Heart left ventricle (tissue), 16 donors: ENCODE data around the gene KLHL29. TPM values are rescaled to one million over a fixed set of nuclear protein-coding genes. Genes with fewer than 3 reads are reported as not detected.

Experiments
- ATAC-seq, 4 donors: fragments of 200-7000 bp; cut with Tn5 transposase; one replicate each; pipeline ENCODE4 v1.9.1; 2020 to 2022; ENCODE audit warnings: moderate library complexity in 4 of 4, mild to moderate bottlenecking in 3 of 4, moderate number of reproducible peaks in 1 of 4
- DNase-seq, 5 donors: peaks; one replicate each; pipeline ENCODE4 v3.0.0-alpha.2; 2020
- H3K27ac ChIP-seq, 12 donors: fragments of 200-600 bp; sonication (generic) in 4 of 12; one replicate each; pipeline versions ENCODE4 v1.5.0 to v1.8.0; 2016 to 2022; ENCODE audit warnings: mild to moderate bottlenecking in 2 of 12
- H3K27me3 ChIP-seq, 9 donors: fragments of 200-600 bp; sonication (generic) in 2 of 9; one replicate each; pipeline versions ENCODE4 v1.5.1 to v1.8.0; 2016 to 2022; ENCODE audit warnings: mild to moderate bottlenecking in 3 of 9
- H3K36me3 ChIP-seq, 9 donors: fragments of 200-600 bp; sonication (generic) in 2 of 9; one replicate each; pipeline versions ENCODE4 v1.5.0 to v1.8.0; 2018 to 2022; ENCODE audit warnings: mild to moderate bottlenecking in 2 of 9
- H3K4me1 ChIP-seq, 12 donors: fragments of 200-600 bp; sonication (generic) in 4 of 12; one replicate each; pipeline versions ENCODE4 v1.5.0 to v1.8.0; 2016 to 2022; ENCODE audit warnings: mild to moderate bottlenecking in 3 of 12
- H3K4me3 ChIP-seq, 12 donors: fragments of 200-600 bp; sonication (generic) in 4 of 12; one replicate each; pipeline versions ENCODE4 v1.5.0 to v1.8.0; 2017 to 2022; ENCODE audit warnings: mild to moderate bottlenecking in 9 of 12, moderate library complexity in 4 of 12
- H3K9me3 ChIP-seq, 12 donors: fragments of 200-600 bp; sonication (generic) in 4 of 12; one replicate each; pipeline versions ENCODE4 v1.5.0 to v1.8.0; 2016 to 2022; ENCODE audit warnings: mild to moderate bottlenecking in 1 of 12
- CTCF ChIP-seq, 12 donors: fragments of 200-600 bp; sonication (generic) in 4 of 12; IDR thresholded peaks; one replicate each; pipeline versions ENCODE4 v1.5.0 to v1.8.0; 2018 to 2022; ENCODE audit warnings: antibody characterized with exemption in 12 of 12, mild to moderate bottlenecking in 5 of 12
- POLR2A ChIP-seq, 2 donors: fragments of 450-650 bp; IDR thresholded peaks; one replicate each; pipeline ENCODE4 v1.6.1; 2017; ENCODE audit warnings: antibody characterized with exemption in 2 of 2, mild to moderate bottlenecking in 2 of 2, moderate library complexity in 2 of 2
- WGBS, 4 donors: extraction: QIAGEN DNeasy Blood & Tissue Kit in 2 of 4; methylation state at CpG; one replicate each; pipeline versions ENCODE4 v1.1.5 to v1.1.7; 2013 to 2018; 5-methylcytosine and 5-hydroxymethylcytosine counted together
- intact Hi-C, 10 donors: fragments of 100-400 bp; cut with DNase I; formaldehyde crosslinking; loops; one replicate each; pipeline versions ENCODE4 v1.11.1 to v1.14.2; 2022
- polyA plus RNA-seq, 2 donors: library from polyadenylated mRNA; stranded (reverse); fragments of 200-250 nt; gene quantifications; one replicate each; pipeline ENCODE4 v1.2.3, GENCODE V29; 2013
- total RNA-seq, 9 donors: library from RNA; depleted of rRNA in 2 of 9; stranded (reverse); fragments of >200 nt in 2 of 9; fragmentation: NEBNext Ultra II Directional in 3 of 9; extraction: Animal tissue kit (Norgen Biotek cat#: 25700) in 3 of 9; gene quantifications; one replicate each; pipeline versions ENCODE4 v1.1.0 to v1.2.4, GENCODE V29; 2016 to 2023
- donor health status: ischemic (EF 13 %, LVEDD 7.1; RV severe dilation, severe dysfunction).
- donor health status: healthy with polysubstance abuse.
- donor health status: DM: no; HTN: yes; CAD: no.
- donor health status: DM: no; HTN: no; CAD: no.
- donor health status: ischemic (EF 25% LVEDD 6.9; RV normal size, moderate dysfunction).
- donor health status: ischemic (EF 25% LVEDD 5.7; RV mildly dilated, moderate dysfunction).
- donor health status: healthy.
- donor health status: DM: yes; HTN: yes; CAD: no.
- donor health status: ischemic (EF 35%, LVEDD 5.7; RV mildly dilated, moderate dysfunction).
- donor health status: nonischemic (EF 11% LVEDD 7.7; RV severe dilation, severe dysfunction).
- donor health status: DM: yes; HTN: yes; CAD: no.
- donor health status: PGD.
- donor health status: ischemic (EF 29% LVEDD 5.4; RV normal size, mild dysfunction).
- donor health status: nonischemic (EF 23%, LVEDD 6.1; RV moderate dilation, normal function).

Gene KLHL29
- total and polyA plus RNA-seq, 11 donors = 0.74 to 2.7 (median 1.1) TPM

GRCh38 chr2:23567161-23567756, 182.3 kb downstream of the KLHL29 start:
- WGBS, 4 donors = 92 to 95% (median 93%) methylated on average over 15 of the region's 15 CpGs
- ATAC-seq (no peak), DNase-seq (peak in 1 of 5 donors; percentile 25)
- Histone ChIP-seq H3K4me3 (no peak overlapping the region), H3K27ac (peak overlapping the region in 1 of 12 donors; percentile 77), H3K4me1 (peaks cover 0 to 41% (median 6%) of the 10 kb centered on the region in 12 donors), H3K36me3 (no peaks in the 10 kb centered on the region), H3K27me3 (no peaks in the 10 kb centered on the region), H3K9me3 (no peaks in the 10 kb centered on the region)
- intact Hi-C loops = loop anchor here in 1 of 10 donors (10.0 kb wide), 1 partner anchor 62 kb away; no protein-coding TSS in a partner anchor
- TF ChIP-seq POLR2A (IDR thresholded peaks at IDR 0.05) (no peak), CTCF (IDR thresholded peaks at IDR 0.05) (no peak)

- Histone ChIP-seq H3K4me3 (no peak overlapping the region), H3K36me3 (no peaks in the 10 kb centered on the region), H3K27ac (peak overlapping the region in 1 of 12 donors; percentile 77), H3K4me1 (peaks cover 0 to 35% (median 6%) of the 10 kb centered on the region in 12 donors), H3K9me3 (no peaks in the 10 kb centered on the region), H3K27me3 (no peaks in the 10 kb centered on the region)
- ATAC-seq (no peak), DNase-seq (no peak)
- 91 to 94% (median 92%) methylated on average over 2 of the region's 2 CpGs for WGBS, 4 donors
- intact Hi-C loops = loop anchor here in 1 of 10 donors (10.0 kb wide), 1 partner anchor 63 kb away; no protein-coding TSS in a partner anchor
- TF ChIP-seq CTCF (IDR thresholded peaks at IDR 0.05) (no peak), POLR2A (IDR thresholded peaks at IDR 0.05) (no peak)
Measured at GRCh38 chr2:23568211-23568610, 183.2 kb downstream of the KLHL29 start.

- peak overlapping the region in 1 of 12 donors; percentile 77 for H3K27ac ChIP-seq
- no peak for ATAC-seq
- peaks cover 0 to 30% (median 4%) of the 10 kb centered on the region in 12 donors for H3K4me1 ChIP-seq
- H3K36me3 ChIP-seq = no peaks in the 10 kb centered on the region
- H3K9me3 ChIP-seq = no peaks in the 10 kb centered on the region
- WGBS, 4 donors = 75 to 91% (median 87%) methylated on average over 2 to 3 of the region's 3 CpGs
- DNase-seq = no peak
- H3K27me3 ChIP-seq = no peaks in the 10 kb centered on the region
- H3K4me3 ChIP-seq = no peak overlapping the region
- no peak for TF ChIP-seq CTCF (IDR thresholded peaks at IDR 0.05)
- no peak for TF ChIP-seq POLR2A (IDR thresholded peaks at IDR 0.05)
- intact Hi-C loops = loop anchor here in 1 of 10 donors (10.0 kb wide), 1 partner anchor 64 kb away; no protein-coding TSS in a partner anchor
Measured at GRCh38 chr2:23568626-23569190, 183.7 kb downstream of the KLHL29 start.

GRCh38 chr2:23569761-23570365, 184.9 kb downstream of the KLHL29 start:
- 87 to 92% (median 90%) methylated on average over 12 of the region's 12 CpGs for WGBS, 4 donors
- ATAC-seq = no peak
- Histone ChIP-seq H3K27me3 (no peaks in the 10 kb centered on the region), H3K4me3 (no peak overlapping the region), H3K36me3 (no peaks in the 10 kb centered on the region), H3K27ac (peak overlapping the region in 1 of 12 donors; percentile 77), H3K4me1 (peaks cover 0 to 19% (median 3%) of the 10 kb centered on the region in 12 donors), H3K9me3 (no peaks in the 10 kb centered on the region)
- no peak for TF ChIP-seq CTCF (IDR thresholded peaks at IDR 0.05)
- no peak for TF ChIP-seq POLR2A (IDR thresholded peaks at IDR 0.05)
- intact Hi-C loops = loop anchor here in 1 of 10 donors (10.0 kb wide), 1 partner anchor 65 kb away; no protein-coding TSS in a partner anchor
- DNase-seq = peak in 1 of 5 donors; percentile 27
